ENCODE results near the gene LRRC7.

The LRRC7 gene

DNA sequence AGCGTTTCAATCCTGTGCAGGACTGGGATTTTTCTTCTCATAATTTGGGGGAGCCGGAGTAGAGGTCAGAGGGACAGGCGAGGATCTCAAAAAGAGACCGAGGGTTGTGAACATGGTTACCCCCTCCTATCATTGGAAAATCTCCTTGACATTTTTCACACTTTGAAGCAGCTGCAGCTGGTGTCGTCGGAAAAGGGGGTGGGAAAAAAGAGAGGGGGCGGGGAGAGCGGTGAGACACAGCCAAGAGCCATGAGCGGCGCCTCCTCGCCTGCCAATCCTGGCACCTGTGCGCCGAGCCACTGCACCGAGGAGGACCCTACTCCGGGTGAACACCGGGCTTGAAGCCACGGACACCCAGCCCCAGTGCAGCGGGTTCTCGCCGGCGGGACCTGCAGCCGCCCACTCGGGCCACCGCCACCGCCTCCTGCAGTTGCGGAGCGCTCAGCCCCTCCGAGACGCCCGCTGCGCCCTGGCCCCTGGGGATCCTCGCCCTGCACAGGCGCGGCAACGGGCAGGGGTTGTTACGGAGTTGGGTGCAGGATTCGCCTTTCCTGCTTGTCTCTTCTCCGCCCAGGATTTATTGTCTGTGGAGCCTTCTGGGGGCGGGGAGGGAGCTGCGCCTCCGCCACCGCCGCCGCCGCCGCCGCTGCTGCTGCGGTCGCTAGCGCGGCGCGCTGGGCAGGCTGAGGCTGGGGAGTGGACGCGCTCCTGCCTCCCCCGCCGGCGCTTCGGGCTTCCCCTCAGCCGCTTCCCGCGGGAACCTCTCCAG, at the start of gene LRRC7:
TSS of gene LRRC7 (plus strand) at position 271 of the 769 bp plus-strand sequence. CDS start 718 bp downstream, outside the sequence.
- intact Hi-C loops (cut with DNase I) = loop anchor here (2.0 kb wide), 1 partner anchor 169 kb away; no protein-coding TSS in a partner anchor
- peak; percentile 45 to 92 (median 53) for DNase-seq

DNA sequence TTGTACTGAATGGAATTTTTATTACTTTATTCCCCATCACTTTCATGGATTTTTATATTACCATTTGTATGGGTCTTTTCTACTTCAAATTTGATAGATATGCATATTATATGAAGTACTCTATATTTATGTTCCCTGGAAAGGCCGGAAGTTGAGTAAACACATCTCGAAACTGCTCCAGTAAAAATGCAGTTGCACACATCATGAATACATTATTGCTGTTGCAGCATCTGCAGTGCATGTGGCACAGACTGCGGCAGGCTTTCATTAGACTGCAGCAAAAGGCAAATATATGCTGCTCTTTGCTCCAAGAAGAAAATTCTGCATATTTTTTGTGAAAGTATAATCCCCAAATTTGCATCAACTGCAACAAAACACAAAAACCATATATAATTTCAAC, 48.7 kb upstream of the LRRC7 start:
- intact Hi-C loops (cut with DNase I) = no loop called here
- DNase-seq = no peak

DNA sequence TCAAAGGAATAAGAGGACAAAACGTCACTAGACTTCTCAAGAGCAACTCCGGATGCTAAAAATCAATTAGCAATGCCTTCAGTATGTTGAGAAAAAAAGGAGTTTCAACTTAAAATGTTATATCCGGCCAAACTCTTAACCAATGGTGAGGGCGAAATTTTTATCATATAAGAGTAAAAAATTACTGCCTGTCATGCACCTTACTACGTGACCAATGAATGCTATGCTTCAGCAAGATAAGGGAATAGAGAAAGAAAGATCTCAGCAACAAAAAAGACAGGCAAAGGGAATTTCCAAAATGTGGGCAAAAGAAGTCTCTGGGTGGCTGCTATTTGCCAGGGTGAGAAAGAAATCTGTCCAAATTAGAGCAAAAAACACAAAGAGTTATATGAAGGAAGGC, 47.4 kb upstream of the LRRC7 start:
- no peak for DNase-seq
- intact Hi-C loops (cut with DNase I) = no loop called here

DNA sequence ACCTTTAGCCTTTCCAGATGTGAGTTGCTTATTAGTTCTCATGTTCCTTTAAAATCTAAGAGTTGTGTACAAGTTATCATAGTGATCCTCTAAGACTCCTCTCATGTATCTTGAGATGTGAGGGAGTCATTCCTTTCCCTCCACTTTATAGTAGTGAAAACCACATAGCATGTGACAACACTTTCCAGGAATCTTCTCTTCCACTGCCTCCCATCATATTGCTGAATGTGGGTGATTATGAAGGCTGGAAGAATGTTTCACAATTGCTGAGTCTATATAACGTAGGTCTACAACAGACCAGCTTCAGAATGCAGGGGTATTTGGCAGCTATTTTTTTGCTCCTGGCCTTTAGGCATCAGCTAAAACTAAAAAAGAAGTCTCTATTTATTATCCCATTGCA, 44.7 kb upstream of the LRRC7 start:
- intact Hi-C loops (cut with DNase I) = no loop called here
- DNase-seq = no peak

DNA sequence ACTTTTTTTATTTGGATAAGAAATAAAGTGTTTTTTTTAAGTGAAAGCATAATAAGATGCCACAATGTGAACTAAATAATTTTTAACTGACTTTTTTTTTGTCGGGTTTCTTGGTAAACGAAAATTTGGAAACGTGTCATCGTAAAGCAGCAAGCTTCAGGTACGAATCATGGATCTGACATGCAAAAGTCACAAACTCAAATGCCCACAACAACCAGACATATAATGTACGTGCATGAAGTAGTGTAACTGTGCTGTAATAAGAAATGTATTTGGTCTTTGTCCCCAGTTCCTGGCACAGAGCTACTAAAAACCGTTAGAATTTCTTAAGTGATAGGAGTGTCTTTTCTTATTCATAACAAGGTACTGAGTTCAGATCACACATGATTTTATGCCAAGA, 44.3 kb upstream of the LRRC7 start:
- intact Hi-C loops (cut with DNase I) = no loop called here
- DNase-seq = no peak

DNA sequence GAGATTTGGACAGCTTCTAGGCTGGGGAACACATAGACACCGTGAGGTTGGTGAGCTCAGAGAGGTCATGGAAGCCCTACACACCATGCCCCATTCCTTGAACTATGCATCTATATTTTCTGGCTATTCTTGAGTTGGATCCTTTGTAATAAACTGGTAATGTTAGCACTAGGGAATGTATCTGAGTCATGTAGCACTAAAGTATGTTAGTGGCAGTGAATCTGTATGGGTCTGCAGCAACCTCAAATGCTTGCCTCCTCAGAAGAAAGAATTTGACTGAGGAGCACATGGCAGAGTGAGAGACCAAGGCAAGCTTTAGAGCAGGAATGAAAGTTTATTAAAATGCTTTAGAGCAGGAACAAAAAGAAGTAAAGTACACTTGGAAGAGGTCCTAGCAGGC, 43.7 kb upstream of the LRRC7 start:
- intact Hi-C loops (cut with DNase I) = no loop called here
- no peak for DNase-seq

DNA sequence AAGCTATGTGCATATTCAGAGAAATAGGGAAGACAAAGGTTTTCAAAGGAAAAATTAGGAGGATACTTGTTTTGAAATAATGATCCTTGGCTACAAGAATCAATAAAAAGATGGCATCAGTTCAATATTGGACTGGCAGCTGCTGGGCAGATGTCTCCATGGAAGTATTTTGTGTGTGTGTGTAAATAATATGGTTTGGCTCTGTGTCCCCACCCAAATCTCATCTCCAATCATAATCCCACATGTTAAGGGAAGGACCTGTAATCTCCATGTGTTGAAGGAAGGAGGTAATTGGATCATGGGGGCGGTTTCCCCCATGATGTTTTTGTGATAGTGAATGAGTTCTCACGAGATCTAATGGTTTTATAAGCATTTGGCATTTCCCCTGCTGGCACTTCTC, 40.4 kb upstream of the LRRC7 start:
- DNase-seq = no peak
- intact Hi-C loops (cut with DNase I) = no loop called here

DNA sequence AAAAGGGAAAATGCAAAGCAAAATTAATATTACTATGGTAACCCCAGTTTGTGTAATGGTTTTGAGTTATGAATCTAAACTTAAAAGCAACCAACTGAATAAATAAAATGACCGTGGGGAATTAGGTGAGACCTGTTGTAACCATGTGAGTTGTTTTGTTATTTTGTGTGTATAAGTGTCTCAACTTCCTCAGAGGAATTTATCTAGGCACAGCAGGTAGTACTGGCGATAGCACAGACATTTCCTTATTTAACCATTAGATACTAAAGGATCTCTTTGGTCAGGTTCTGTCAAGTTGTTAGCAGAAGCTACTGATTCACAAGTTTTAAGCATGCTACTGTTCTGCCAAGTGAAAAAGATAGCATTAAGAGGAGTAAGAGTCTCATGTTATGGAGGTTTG, 39.3 kb upstream of the LRRC7 start:
- intact Hi-C loops (cut with DNase I) = no loop called here
- no peak for DNase-seq

DNA sequence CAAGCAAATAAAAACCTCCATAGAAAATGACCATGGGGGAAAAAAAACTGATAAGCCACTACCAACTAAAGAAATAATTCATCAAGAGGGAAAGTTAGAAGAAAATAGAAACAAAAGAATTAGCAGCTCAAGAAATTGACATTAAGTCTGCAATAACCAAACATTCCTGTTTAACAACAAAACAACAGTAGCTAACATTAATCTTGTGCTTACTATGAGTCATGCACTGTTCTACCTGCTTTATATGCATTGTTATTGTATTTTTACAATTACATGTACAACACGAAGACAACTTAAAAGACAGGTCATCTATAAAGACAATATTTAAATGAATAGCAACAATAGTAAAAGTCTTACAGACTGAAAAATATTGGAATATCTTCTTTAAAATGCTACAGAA, 34.4 kb upstream of the LRRC7 start:
- no peak for DNase-seq

DNA sequence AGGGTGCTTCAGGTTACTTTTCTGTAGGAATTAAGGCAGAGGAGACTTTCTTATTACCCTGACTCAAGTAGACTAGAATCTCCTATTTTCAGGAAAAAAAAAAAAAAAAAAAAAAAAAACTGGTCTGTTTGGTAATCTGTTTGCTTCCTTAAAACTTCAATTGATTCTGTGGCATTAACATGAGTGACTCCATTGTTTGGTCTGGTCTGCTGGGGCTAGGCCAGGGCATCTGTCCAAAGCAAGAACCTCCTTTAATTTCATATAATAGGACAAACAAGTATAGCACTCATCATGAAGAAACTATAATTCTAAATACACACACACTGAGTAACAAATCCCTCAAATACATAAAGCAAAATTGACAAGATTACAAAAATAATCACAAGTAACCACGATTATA, 32.9 kb upstream of the LRRC7 start:
- intact Hi-C loops (cut with DNase I) = no loop called here
- DNase-seq = no peak

More for the DNA sequence above, 34.4 kb upstream of the LRRC7 start:
- intact Hi-C loops (cut with DNase I) = no loop called here

DNA sequence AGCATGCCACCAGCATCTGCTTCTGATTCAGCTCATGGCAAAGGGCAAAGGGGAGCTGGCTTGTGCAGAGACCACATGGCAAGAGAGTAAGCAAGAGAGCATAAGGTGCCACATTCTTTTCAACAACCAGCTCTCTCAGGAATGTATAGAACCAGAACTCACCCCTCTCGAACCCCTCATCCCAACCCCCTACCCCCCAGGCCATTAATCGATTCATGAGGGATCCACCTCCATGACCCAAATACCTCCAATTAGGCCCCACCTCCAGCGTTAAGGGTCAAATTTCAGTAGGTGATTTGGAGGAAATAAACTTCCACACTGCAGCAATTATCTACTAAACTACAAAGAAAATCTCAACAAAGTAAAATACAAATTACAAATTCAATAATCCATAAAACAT, 32.2 kb upstream of the LRRC7 start:
- no peak for DNase-seq
- intact Hi-C loops (cut with DNase I) = no loop called here

DNA sequence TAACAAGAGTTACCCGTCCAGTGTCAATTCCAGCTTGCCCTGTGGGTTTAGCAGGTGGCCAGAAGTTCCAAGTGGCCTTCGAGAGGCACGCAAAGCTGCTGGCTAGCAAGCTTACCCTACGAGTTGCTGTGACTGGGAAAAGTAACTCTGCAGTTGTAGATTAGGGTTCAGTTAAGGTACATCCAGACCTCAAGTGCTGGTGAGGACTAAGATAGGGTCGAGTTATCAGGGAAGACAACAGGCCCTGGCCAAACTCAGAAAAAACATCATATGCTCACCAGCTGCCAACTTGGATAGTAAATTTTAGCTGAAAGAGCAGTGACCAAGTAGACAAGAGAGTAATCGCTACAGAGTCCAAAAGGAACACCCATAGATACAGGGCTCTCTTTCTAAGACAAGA, 27.7 kb upstream of the LRRC7 start:
- intact Hi-C loops (cut with DNase I) = no loop called here
- no peak for DNase-seq

DNA sequence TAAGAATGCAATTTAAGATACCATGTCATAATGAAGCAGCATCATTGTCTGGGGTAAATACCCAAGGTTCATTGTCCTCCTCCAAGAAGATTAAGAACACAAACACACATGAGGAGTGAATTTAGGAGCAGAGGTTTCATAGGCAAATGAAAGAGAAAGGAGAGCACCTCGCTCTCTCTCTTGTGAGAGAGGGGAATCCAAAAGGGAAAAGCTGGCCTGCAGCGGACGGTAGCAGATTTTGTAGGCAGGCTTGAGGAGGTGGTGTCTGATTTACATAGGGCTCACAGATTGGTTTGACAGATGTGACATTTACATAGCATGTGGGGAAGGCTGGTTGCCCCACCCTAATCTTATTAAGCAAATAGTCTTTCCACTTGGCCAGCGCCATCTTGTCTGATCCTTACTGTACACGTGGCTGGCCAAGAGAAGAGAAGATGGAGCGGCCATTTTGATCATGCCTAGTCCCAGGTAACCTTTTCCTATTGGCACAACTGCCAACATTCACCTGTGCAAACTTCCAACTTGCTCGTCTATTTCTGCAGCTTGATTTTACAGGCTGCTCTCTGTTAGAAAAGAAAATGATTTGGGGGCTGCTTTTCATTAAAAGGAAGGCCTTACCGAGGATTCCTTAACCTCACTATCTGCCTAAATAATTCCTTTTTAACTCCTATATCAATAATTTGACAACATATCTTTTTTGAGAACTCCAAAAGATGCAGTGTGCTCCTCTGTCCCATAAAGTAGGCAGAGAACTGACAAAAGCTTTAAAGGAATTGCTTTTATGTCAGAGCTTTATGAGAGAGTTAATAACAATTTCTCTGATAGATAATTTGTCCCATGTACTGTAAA, 16.0 kb upstream of the LRRC7 start:
- intact Hi-C loops (cut with DNase I) = no loop called here
- no peak for DNase-seq

DNA sequence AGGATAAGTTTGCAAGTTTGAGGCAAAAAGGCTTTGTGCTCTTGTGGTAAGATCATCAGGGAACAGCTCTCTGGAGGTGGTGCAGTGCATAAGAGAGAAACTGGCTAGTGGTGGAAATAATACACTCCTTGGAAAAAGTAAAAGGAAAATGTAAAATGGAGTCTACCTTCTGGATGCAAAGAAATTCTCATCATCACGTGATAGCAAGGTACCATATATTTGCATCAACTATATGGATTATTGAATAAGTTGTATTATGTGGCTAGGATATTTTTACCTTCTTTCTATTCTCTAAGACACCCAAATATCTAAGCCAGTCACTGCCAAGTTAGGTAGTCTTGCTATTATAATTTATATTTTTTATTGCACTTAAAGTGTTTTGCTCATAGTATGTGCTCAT, 14.0 kb upstream of the LRRC7 start:
- no peak for DNase-seq
- intact Hi-C loops (cut with DNase I) = no loop called here

DNA sequence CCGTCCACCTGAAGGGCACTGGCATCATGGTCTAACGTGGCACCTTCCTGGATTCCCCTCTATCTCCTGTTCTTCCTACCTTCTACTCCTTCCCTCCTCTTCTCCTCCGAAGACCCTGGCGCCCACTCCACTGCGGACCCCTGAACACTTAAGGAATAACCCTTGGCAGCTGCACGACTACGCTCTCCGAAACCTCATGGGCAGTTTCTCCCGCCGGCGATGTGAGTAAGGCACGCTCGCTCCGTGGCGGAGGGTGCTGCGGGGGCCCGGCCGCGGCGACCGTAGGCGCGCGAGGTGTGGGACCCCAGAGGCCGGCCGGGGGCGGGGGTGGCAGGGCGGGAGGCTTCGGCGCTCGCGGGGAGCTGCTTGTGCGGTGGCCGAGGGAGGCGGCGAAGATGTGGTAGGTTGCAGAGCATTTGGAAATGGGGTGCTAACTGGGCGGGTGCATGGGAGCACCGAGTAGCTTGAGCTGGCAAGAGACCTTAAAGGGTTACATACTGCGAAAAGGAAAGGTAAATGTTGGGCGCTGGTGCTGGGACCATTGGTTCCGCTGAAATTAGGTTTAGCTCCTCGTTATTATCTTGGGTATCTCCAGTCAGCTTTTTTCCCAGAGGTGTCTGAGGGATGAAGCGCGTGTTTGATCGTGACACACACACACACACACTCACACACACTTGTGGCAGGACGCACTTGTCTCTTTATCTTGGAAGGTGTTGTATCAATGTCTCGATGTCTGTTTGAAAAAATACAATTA, 876 bp downstream of the LRRC7 start:
- DNase-seq = peak in 7 of 10 donors; percentile 8 to 89 (median 19)
- intact Hi-C loops (cut with DNase I) = loop anchor here (2.0 kb wide), 1 partner anchor 168 kb away; no protein-coding TSS in a partner anchor

DNA sequence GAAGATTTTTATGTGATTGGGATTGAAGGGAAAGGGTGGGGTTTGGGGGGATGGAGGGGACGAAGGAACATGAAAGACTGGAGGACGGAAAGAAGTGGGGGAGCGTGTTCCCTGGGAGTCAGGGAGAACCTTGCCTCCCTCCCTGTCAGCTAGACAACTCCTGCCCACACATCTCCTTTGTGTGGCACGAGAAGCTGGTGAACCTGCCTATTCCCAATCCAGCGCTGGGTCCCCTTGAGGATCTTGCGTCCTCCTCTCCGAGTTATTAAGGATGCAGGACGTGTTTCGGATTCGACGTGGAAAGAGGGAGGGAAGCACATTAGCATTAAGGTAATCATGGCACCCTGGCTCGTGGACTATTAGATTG, 1.4 kb downstream of the LRRC7 start:
- peak in 7 of 10 donors; percentile 9 to 82 (median 46) for DNase-seq
- intact Hi-C loops (cut with DNase I) = loop anchor here (2.0 kb wide), 1 partner anchor 168 kb away; no protein-coding TSS in a partner anchor

DNA sequence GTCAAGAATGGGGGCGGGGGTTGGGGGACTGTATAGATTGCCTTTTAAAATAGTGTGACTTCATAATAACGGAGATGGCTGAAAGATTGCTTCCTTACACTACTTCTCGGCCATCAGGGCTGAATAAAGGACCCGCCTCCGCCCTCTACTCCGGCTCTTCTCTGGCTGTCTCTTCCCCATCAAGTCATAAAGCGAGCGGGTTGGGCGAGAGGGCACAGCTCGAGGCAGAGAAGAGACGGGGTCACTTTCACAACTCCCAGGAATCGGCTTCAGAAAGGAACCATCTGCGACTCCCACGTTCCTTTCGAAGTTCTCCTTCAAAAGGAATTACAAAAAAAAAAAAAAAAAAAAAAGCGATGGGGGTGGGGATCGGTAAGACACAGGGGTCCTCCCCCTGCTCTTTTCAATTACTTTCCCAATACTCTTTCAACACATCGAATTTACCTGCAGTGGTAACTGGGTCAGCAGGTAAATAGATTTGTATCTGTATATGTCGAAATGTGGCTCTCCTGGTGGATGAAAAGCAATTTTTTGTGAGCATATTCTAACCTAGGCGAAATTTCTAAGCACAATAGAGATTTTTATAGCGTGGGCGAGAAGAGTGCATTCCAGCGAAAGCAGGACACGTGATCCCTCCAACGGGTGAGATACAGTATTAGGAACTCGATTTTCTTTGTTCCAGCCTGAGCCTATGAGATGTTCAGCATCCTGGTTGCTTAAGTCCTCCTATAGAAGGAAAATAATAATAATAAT, 2.0 kb downstream of the LRRC7 start:
- DNase-seq = peak in 5 of 10 donors; percentile 15 to 80 (median 17)
- intact Hi-C loops (cut with DNase I) = loop anchor here (2.0 to 10.0 kb wide), 2 partner anchors 65 to 167 kb away; no protein-coding TSS in a partner anchor

DNA sequence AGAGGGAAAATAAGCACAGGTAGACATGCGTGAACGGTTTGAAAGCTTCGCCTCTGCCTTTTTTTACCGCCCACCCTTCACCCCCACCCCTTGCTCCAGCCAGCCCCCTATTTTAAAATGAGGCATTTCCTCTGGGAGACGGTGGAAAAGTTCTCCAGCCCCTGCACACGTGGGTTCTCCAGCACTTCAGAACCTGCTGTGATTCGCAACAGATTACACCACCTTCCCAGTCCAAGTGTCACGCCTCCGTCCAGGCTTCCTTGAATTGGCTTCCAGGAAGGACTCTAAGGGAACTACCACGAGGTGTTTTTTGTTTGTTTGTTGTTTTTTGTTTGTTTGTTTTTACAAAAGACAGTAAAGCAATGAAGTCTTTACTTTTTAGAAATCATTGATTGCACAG, 2.6 kb downstream of the LRRC7 start:
- DNase-seq = peak in 6 of 10 donors; percentile 11 to 80 (median 40)
- intact Hi-C loops (cut with DNase I) = loop anchor here (10.0 kb wide), 1 partner anchor 64 kb away; no protein-coding TSS in a partner anchor

DNA sequence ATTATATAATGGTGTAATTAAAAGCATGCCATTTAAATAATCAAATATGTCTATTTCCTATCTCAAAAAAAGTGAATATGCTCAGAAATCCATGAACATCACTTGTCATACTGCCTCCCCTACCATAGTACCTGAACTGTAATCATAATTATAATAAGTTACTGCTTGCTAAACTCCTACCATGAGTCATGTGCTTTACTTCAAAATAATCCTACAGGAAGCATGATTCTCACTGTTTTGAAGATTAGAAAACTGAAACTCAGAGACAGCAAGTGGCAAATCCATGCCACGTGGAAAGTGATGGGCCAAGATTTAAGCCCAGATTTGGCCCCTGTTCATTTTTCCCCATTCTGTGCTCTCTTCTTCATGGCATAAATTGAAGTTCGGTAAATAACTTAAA, 5.2 kb downstream of the LRRC7 start:
- intact Hi-C loops (cut with DNase I) = loop anchor here (10.0 kb wide), 1 partner anchor 62 kb away; no protein-coding TSS in a partner anchor
- DNase-seq = no peak

DNA sequence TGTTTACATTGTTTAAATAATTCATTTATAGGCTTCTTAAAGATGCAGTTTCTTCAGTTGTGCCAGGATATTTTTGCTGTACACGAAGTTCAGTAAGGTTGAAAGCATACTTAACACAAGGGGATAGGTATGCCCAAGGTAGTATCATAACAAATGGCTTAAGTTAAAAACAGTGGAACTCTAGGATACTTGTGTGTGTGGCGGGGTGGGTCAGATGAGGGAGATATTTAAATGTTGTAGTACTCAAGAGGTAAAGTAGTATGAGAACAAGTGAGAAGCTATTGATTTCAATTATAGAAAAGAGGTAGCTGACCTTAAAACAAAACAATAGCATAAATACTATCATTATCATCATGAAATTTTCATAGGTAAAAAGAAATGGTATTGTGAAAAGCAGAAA, 6.2 kb downstream of the LRRC7 start:
- DNase-seq = no peak
- intact Hi-C loops (cut with DNase I) = loop anchor here (10.0 kb wide), 1 partner anchor 61 kb away; no protein-coding TSS in a partner anchor

Measured in posterior cingulate gyrus (tissue), 11 donors.